HepG2 (cell line): ENCODE measurements around the gene CLIC1.

Source experiments
- ATF1 ChIP-seq: IDR thresholded peaks from 2 replicates; pipeline ENCODE4 v1.6.1; 2016; ENCODE audit warnings: mild to moderate bottlenecking, control low read depth
- ATF3 ChIP-seq: sonication (generic); formaldehyde crosslinking; IDR thresholded peaks from 2 replicates; pipeline ENCODE4 v1.4.0; 2020; ENCODE audit warnings: missing genetic modification reagents
- MAFK ChIP-seq, 2 experiments: IDR thresholded peaks in 1 of 2; conservative IDR thresholded peaks in 1 of 2; 2 replicates each; pipeline ENCODE4 v1.6.1; 2011; ENCODE audit warnings: improper control_type of control experiment in 2 of 2, low read length in 2 of 2
- TF ChIP-seq, protein P1 (sequence below): sonication (generic); formaldehyde crosslinking; conservative IDR thresholded peaks from 2 replicates; pipeline ENCODE4 v1.5.0; 2020; ENCODE audit warnings: missing genetic modification reagents

DNA sequence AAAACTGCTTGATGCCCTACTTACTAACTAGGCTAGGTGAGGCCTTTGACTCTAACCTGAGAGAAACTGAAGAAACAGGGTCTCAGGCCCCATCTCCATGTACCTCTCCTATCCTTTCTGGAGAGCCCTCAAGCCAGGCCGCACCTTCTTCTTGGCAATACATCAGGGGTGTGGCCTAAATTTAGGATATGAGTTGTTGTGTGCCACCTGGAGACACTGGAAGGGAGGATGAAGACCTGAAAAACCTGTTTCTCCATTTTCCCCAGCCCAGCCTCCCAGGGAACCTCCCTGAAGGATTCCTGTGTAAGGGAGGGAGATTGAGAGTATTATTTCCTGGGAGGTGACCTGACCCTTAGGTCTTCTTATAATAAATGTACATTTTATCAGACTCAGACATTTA lies 18.1 kb downstream of the CLIC1 start:
- TF ChIP-seq MAFK (conservative IDR thresholded peaks at IDR 0.05 in 1 of 2, IDR thresholded peaks at IDR 0.05 in 1 of 2; ENCODE audit: low read length in 2 of 2), result no peak
- no peak for TF ChIP-seq ATF3
- TF ChIP-seq, protein P1, sequence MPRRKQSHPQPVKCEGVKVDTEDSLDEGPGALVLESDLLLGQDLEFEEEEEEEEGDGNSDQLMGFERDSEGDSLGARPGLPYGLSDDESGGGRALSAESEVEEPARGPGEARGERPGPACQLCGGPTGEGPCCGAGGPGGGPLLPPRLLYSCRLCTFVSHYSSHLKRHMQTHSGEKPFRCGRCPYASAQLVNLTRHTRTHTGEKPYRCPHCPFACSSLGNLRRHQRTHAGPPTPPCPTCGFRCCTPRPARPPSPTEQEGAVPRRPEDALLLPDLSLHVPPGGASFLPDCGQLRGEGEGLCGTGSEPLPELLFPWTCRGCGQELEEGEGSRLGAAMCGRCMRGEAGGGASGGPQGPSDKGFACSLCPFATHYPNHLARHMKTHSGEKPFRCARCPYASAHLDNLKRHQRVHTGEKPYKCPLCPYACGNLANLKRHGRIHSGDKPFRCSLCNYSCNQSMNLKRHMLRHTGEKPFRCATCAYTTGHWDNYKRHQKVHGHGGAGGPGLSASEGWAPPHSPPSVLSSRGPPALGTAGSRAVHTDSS (CRISPR knock-in tag), result no peak
- TF ChIP-seq ATF1, result no peak
